Fibroblast of lung (primary cell): ENCODE results near the gene NKAIN4.

ENCODE experiments used
- CTCF ChIP-seq, 2 donors: IDR thresholded peaks in 1 of 2; conservative IDR thresholded peaks in 1 of 2; 1 replicate in 1 of 2; 2 replicates in 1 of 2; pipeline ENCODE4 v1.5.1; 2011 to 2012; ENCODE audit warnings: low read length in 2 of 2, control low read depth in 1 of 2, inconsistent platforms in 1 of 2, low read depth in 1 of 2, mild to moderate bottlenecking in 1 of 2
- EZH2 ChIP-seq: IDR thresholded peaks from 2 replicates; pipeline ENCODE4 v1.5.1; 2012; ENCODE audit warnings: low read length, control low read depth, mild to moderate bottlenecking; ENCODE audit errors: missing control alignments

- TF ChIP-seq EZH2 (no peak), CTCF (conservative IDR thresholded peaks at IDR 0.05 in 1 of 2, IDR thresholded peaks at IDR 0.05 in 1 of 2; ENCODE audit: low read depth in 1 of 2, low read length in 2 of 2) (no peak)
Observed at GRCh38 chr20:63216849-63217471, 37.3 kb downstream of the NKAIN4 start.
